SW 1271 (cell line): Measurements from ENCODE around the gene PLCB2.

Source experiments
- DNase-seq, 2 experiments: peaks; one replicate each; lab custom pipeline; 2025; lab: John Stamatoyannopoulos, UW

The PLCB2 gene

GRCh38 chr15:40340038-40340739, 32.5 kb upstream of the PLCB2 start:
- DNase-seq, result no peak

GRCh38 chr15:40339621-40339945, 31.8 kb upstream of the PLCB2 start:
- no peak for DNase-seq

- DNase-seq, result peak; percentile 75 to 85
These were observed 31.3 kb upstream of the PLCB2 start for GRCh38 chr15:40338921-40339620.

GRCh38 chr15:40338041-40338657, 30.4 kb upstream of the PLCB2 start:
- DNase-seq, result peak in 1 of 2 experiments; percentile 51

- no peak for DNase-seq
These were observed 29.9 kb upstream of the PLCB2 start for GRCh38 chr15:40337597-40337996.

- DNase-seq, result no peak
These were observed 29.0 kb upstream of the PLCB2 start for GRCh38 chr15:40336744-40337122.

GRCh38 chr15:40335938-40336743, 28.4 kb upstream of the PLCB2 start:
- DNase-seq, result no peak

GRCh38 chr15:40334941-40335795, 27.4 kb upstream of the PLCB2 start:
- DNase-seq, result no peak

- DNase-seq, result no peak
These were observed 26.8 kb upstream of the PLCB2 start for GRCh38 chr15:40334541-40334940.

- no peak for DNase-seq
These were observed 26.3 kb upstream of the PLCB2 start for GRCh38 chr15:40333922-40334492.

- no peak for DNase-seq
These were observed 24.5 kb upstream of the PLCB2 start for GRCh38 chr15:40332113-40332781.

GRCh38 chr15:40331637-40332036, 23.9 kb upstream of the PLCB2 start:
- DNase-seq, result peak in 1 of 2 experiments; percentile 25

GRCh38 chr15:40331026-40331425, 23.3 kb upstream of the PLCB2 start:
- DNase-seq, result no peak

GRCh38 chr15:40330368-40330836, 22.7 kb upstream of the PLCB2 start:
- peak in 1 of 2 experiments; percentile 25 for DNase-seq

- no peak for DNase-seq
These were observed 22.1 kb upstream of the PLCB2 start for GRCh38 chr15:40329804-40330203.

GRCh38 chr15:40328751-40329150, 21.0 kb upstream of the PLCB2 start:
- no peak for DNase-seq

GRCh38 chr15:40328176-40328575, 20.4 kb upstream of the PLCB2 start:
- no peak for DNase-seq

- no peak for DNase-seq
These were observed 19.7 kb upstream of the PLCB2 start for GRCh38 chr15:40327457-40327856.

GRCh38 chr15:40325700-40326099, 18.0 kb upstream of the PLCB2 start:
- DNase-seq, result no peak

GRCh38 chr15:40325188-40325587, 17.5 kb upstream of the PLCB2 start:
- no peak for DNase-seq
